Measurements from ENCODE around the gene PPP1R3E. TPM values are rescaled to one million over a fixed set of nuclear protein-coding genes. Genes with fewer than 3 reads are reported as not detected.

The PPP1R3E gene
- total and polyA plus RNA-seq, 11 donors: 2.1 to 11.4 (median 5.6) TPM

DNA sequence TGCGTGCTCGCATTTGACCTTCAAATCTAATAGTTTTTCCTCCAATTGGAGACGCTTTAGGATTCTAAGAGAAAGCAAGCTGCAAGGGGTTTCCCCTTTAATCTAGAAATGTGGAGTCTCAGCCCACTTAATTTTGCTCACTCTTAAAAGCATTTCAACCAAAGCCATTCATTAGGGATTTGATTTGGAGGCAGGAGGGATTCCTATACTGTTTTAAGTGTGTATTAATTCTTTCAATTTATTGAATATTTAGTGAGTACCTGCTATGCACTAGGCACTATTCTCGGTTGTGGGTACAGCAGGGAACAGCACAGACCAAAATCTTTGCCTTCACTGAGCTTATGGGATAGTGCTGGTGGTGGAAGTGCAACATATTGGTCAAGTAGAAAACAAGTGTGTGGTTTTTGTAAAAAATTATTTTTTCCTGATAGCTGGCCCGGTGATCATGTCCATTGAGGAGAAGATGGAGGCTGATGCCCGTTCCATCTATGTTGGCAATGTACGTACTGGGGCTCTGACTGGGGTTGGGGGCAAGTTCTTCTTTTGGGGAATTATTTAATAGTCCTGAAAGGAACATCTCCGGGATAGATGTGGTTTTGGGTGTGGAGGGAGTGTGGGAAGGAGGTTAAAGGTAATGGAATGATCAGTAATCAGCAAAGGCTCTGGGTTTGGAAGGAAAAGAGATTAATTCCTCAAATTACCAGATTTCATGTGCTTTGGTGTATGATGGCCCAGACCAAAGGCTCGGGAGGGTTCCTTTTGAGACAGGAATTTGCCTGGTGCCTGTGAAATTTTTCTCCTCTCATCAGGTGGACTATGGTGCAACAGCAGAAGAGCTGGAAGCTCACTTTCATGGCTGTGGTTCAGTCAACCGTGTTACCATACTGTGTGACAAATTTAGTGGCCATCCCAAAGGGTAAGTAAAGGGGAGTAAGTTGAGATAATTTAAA lies 20.2 kb upstream of the PPP1R3E start:
- H3K9me3 ChIP-seq: no peaks in the 10 kb centered on the region
- no peak for TF ChIP-seq CTCF (IDR thresholded peaks at IDR 0.05)
- TF ChIP-seq POLR2A (IDR thresholded peaks at IDR 0.05): no peak
- peaks cover 4 to 26% (median 16%) of the 10 kb centered on the region in 12 donors for H3K4me1 ChIP-seq
- ATAC-seq (no peak), DNase-seq (no peak)
- 51 to 54% (median 52%) methylated on average over 10 of the region's 10 CpGs for WGBS, 4 donors
- H3K4me3 ChIP-seq: peak overlapping the region; percentile 84 to 99 (median 92)
- peak overlapping the region in 9 of 12 donors; percentile 96 to 98 (median 97) for H3K27ac ChIP-seq
- H3K27me3 ChIP-seq: no peaks in the 10 kb centered on the region
- intact Hi-C loops (cut with DNase I): loop anchor here in 7 of 10 donors (5.0 to 10.0 kb wide), 4 partner anchors 132 to 242 kb away; partner anchors contain the start of genes AP1G2 (in 5 of the 7), NGDN (in 2 of the 7), THTPA (in 1 of the 7) and ZFHX2 (in 1 of the 7)
- peaks cover 0 to 39% (median 33%) of the 10 kb centered on the region in 9 donors for H3K36me3 ChIP-seq

DNA sequence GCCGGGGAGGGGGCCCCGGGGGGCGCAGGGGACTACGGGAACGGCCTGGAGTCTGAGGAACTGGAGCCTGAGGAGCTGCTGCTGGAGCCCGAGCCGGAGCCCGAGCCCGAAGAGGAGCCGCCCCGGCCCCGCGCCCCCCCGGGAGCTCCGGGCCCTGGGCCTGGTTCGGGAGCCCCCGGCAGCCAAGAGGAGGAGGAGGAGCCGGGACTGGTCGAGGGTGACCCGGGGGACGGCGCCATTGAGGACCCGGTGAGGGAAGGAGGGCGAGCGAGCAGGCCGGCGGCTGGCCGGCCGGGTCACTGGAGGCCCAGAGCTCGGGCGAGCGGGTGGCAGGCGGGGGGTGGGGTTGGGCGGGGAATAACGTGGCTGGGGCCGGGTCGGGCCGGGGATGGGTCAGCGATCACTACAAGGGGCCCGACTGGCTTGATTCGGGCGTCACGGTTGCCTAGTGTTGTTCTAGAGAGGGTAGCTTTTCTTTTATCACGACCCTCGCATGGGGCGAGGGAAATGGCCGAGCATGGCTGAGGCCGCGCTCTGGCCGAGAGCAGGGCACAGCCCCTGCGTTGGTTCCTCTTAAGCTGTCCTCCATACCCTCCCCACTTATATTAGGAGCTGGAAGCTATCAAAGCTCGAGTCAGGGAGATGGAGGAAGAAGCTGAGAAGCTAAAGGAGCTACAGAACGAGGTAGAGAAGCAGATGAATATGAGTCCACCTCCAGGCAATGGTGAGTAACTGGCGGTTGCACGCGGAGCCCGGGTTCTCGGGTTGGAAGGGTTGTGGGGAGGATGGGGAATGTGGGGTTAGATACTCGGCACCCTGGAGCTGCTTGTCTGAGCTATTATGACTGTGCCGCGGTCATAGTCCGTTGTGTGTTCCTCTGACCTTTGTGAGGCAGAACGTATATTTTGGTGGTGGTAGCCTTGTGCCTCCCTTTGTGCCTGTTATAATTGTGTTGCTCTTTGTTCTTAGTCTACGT lies 19.2 kb upstream of the PPP1R3E start:
- 0 to 1% (median 1%) methylated on average over 39 to 64 of the region's 64 CpGs for WGBS, 4 donors
- Histone ChIP-seq H3K36me3 (peaks cover 0 to 40% (median 33%) of the 10 kb centered on the region in 9 donors), H3K27me3 (no peaks in the 10 kb centered on the region), H3K4me3 (peak overlapping the region; percentile 84 to 99 (median 92)), H3K27ac (peak overlapping the region; percentile 89 to 98 (median 97)), H3K4me1 (peaks cover 4 to 26% (median 15%) of the 10 kb centered on the region in 12 donors), H3K9me3 (no peaks in the 10 kb centered on the region)
- ATAC-seq: peak in 2 of 4 donors; percentile 17 to 28
- intact Hi-C loops (cut with DNase I): loop anchor here in 8 of 10 donors (1.0 to 10.0 kb wide), 7 partner anchors 15 to 243 kb away; partner anchors contain the start of genes AP1G2 (in 5 of the 8), NGDN (in 3 of the 8), BCL2L2 (in 1 of the 8) and THTPA (in 1 of the 8)
- TF ChIP-seq CTCF (IDR thresholded peaks at IDR 0.05) (peak in 1 of 12 donors; percentile 4), POLR2A (IDR thresholded peaks at IDR 0.05) (no peak)
- DNase-seq: peak in 4 of 5 donors; percentile 55 to 79 (median 59)

- Histone ChIP-seq H3K9me3 (no peaks in the 10 kb centered on the region), H3K27me3 (no peaks in the 10 kb centered on the region), H3K27ac (peak within 1 kb of the TSS; percentile 89 to 98 (median 97)), H3K4me3 (peak within 1 kb of the TSS; percentile 84 to 99 (median 92)), H3K36me3 (peaks cover 0 to 39% (median 32%) of the 10 kb centered on the region in 9 donors), H3K4me1 (peaks cover 4 to 26% (median 15%) of the 10 kb centered on the region in 12 donors)
- ATAC-seq (peak; percentile 92 to 97 (median 96)), DNase-seq (peak; percentile 98 to 99 (median 99))
- intact Hi-C loops (cut with DNase I): loop anchor here in 8 of 10 donors (1.0 to 10.0 kb wide), 7 partner anchors 14 to 244 kb away; partner anchors contain the start of genes AP1G2 (in 5 of the 8), NGDN (in 3 of the 8), BCL2L2 (in 1 of the 8) and THTPA (in 1 of the 8)
- TF ChIP-seq POLR2A (IDR thresholded peaks at IDR 0.05) (peak in 1 of 2 donors; percentile 53), CTCF (IDR thresholded peaks at IDR 0.05) (no peak)
- WGBS, 4 donors: 3 to 8% (median 5%) methylated on average over 35 to 63 of the region's 63 CpGs
These were observed 18.2 kb upstream of the PPP1R3E start, which contains the start of gene PABPN1 for GRCh38 chr14:23320584-23321571. PABPN1 (plus strand) TSS chr14:23321457; CDS start chr14:23321470, 13 bp downstream.

Data from heart left ventricle (tissue), 16 donors.